GM12872 (cell line): ENCODE results near the gene HTR3A.

Experiments used
- CTCF ChIP-seq: IDR thresholded peaks from 3 replicates; pipeline ENCODE4 v1.5.1; 2011; ENCODE audit warnings: low read depth, mild to moderate bottlenecking, low read length, moderate library complexity; ENCODE audit not compliant: insufficient read depth

The HTR3A gene

DNA sequence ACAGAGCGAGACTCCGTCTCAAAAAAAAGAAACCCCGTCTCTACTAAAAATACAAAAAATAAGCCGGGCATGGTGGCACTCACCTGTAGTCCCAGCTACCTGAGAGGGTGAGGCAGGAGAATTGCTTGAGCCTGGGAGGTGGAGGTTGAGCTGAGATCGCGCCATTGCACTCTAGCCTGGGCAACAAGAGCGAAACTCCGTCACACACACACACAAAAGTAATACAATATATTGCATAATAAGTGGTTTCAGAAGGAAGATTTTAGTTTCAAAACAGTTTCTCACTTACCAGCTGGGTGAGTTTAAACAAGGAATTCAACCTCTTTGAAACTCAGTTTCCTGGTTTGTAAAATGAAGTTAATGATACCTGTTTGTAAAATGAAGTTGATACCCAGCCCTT, 32.7 kb upstream of the HTR3A start:
- TF ChIP-seq CTCF = no peak

- TF ChIP-seq CTCF = no peak
Measured at GRCh38 chr11:113947994-113948393, 26.9 kb upstream of the HTR3A start.

DNA sequence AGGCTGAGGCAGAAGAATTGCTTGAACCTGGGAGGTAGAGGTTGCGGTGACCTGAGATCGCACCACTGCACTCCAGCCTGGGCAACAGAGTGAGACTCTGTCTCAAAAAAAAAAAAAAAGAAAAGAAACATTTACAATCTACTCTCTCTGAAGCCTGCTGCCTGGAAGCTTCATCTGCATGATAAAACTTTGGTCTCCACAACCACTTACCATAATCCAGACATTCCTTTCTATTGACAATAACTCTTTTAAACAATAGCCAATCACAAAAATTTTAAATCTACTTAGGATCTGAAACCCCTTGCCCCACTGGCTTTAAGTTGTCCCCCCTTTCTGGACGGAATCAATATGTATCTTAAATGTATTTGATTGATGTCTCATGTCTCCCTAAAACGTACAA, 25.0 kb upstream of the HTR3A start:
- no peak for TF ChIP-seq CTCF

DNA sequence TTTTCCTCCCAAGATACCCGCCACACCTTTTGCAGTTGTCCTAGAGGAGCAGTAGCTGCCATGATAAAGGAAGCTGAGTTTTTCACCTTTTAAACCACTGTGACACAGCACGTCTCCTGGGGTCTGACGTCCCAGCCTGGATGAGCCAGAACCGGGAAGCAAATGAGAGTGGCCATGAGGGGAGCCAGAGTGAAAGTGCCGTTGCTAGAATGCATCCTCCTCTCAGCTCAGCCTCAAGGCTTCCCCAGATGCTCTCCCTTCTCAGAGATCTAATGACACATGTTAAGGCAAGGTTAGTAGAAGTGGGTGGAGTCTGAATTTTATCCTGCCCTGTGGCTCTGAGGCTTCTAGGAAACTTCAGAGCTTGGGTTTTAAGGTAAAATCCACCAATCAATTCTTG, 23.4 kb upstream of the HTR3A start:
- TF ChIP-seq CTCF = no peak

GRCh38 chr11:113952070-113952469, 22.8 kb upstream of the HTR3A start:
- no peak for TF ChIP-seq CTCF

GRCh38 chr11:113952588-113952987, 22.3 kb upstream of the HTR3A start:
- TF ChIP-seq CTCF = no peak

DNA sequence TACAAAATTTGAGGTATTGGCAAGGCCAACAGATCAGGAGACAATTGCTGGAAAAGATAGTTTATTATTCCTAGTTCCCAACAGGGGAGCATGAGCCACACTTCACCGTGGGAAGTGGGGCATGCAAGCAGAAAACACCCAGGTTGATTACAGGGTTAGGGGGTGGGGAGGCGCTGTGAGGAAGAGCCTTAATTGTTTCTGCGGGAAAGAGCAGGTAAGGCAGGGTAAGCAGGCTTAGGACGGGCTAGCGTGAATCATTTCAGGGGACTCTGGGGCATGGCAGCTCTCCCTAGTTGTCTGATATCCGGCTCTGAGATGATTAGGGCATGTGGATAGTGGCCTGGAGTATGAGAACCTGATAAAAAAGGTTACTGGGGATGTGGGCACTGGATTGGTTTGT, 20.7 kb upstream of the HTR3A start:
- no peak for TF ChIP-seq CTCF

- no peak for TF ChIP-seq CTCF
Measured at GRCh38 chr11:113956986-113957385, 17.9 kb upstream of the HTR3A start.
